ENCODE measurements around the gene ACAD10.
A peak's percentile ranks its signal among the peaks of the same experiment; 100 is the strongest.
"Not testable (repeated sequence)": the region's sequence is repeated elsewhere in the genome, so short reads cannot be mapped to it uniquely, and the experiment has no call there.

The ACAD10 gene

GRCh38 chr12:111664961-111665865 lies 20.6 kb upstream of the ACAD10 start:
- CTCF ChIA-PET: no interaction called here
- no peaks in the 10 kb centered on the region for H3K9me3 Mint-ChIP-seq
- H3K4me1 Mint-ChIP-seq: no peaks in the 10 kb centered on the region
- H3K27ac Mint-ChIP-seq: no peak overlapping the region
- no peak overlapping the region for H3K4me3 Mint-ChIP-seq
- H3K27me3 Mint-ChIP-seq: no peaks in the 10 kb centered on the region
- H3K36me3 Mint-ChIP-seq: peaks cover 35% of the 10 kb centered on the region
- no peak for DNase-seq

GRCh38 chr12:111672822-111673381 lies 13.0 kb upstream of the ACAD10 start:
- CTCF ChIA-PET: interaction anchor here (2.3 kb wide), 1 partner anchor 276 kb away, joined by 8 read pairs; no protein-coding TSS in a partner anchor

GRCh38 chr12:111673503-111673902 lies 12.3 kb upstream of the ACAD10 start:
- no peak overlapping the region for H3K27ac Mint-ChIP-seq
- peaks cover 41% of the 10 kb centered on the region for H3K36me3 Mint-ChIP-seq
- CTCF ChIA-PET: interaction anchor here (2.3 kb wide), 1 partner anchor 277 kb away, joined by 8 read pairs; no protein-coding TSS in a partner anchor
- H3K4me1 Mint-ChIP-seq: no peaks in the 10 kb centered on the region
- no peak overlapping the region for H3K4me3 Mint-ChIP-seq
- no peaks in the 10 kb centered on the region for H3K27me3 Mint-ChIP-seq
- no peaks in the 10 kb centered on the region for H3K9me3 Mint-ChIP-seq
- DNase-seq: no peak

More at GRCh38 chr12:111672822-111673381, 13.0 kb upstream of the ACAD10 start:
- peaks cover 42% of the 10 kb centered on the region for H3K36me3 Mint-ChIP-seq
- DNase-seq: no peak
- no peaks in the 10 kb centered on the region for H3K9me3 Mint-ChIP-seq
- no peak overlapping the region for H3K4me3 Mint-ChIP-seq
- H3K4me1 Mint-ChIP-seq: no peaks in the 10 kb centered on the region
- no peak overlapping the region for H3K27ac Mint-ChIP-seq
- H3K27me3 Mint-ChIP-seq: no peaks in the 10 kb centered on the region

GRCh38 chr12:111677186-111677585 lies 8.7 kb upstream of the ACAD10 start:
- no peak for DNase-seq
- Mint-ChIP-seq H3K4me3 (no peak overlapping the region), H3K27me3 (no peaks in the 10 kb centered on the region), H3K36me3 (peaks cover 38% of the 10 kb centered on the region), H3K9me3 (no peaks in the 10 kb centered on the region), H3K27ac (no peak overlapping the region), H3K4me1 (no peaks in the 10 kb centered on the region)
- CTCF ChIA-PET: interaction anchor here (0.7 to 1.4 kb wide), 2 partner anchors 161 to 280 kb away, joined by 3 to 5 read pairs; no protein-coding TSS in a partner anchor

- H3K9me3 Mint-ChIP-seq, DNase-seq, H3K27me3 Mint-ChIP-seq: not testable (repeated sequence)
- peak overlapping the region; percentile 97 for H3K27ac Mint-ChIP-seq
- CTCF ChIA-PET: interaction anchor here (1.6 to 2.0 kb wide), 2 partner anchors 9 to 288 kb away, joined by 5 to 10 read pairs; no protein-coding TSS in a partner anchor
- H3K4me3 Mint-ChIP-seq: peak overlapping the region; percentile 97
- peaks cover 38% of the 10 kb centered on the region for H3K4me1 Mint-ChIP-seq
- peaks cover 16% of the 10 kb centered on the region for H3K36me3 Mint-ChIP-seq
Observed at GRCh38 chr12:111684485-111685198, 1.2 kb upstream of the ACAD10 start.

- Mint-ChIP-seq H3K4me1 (peaks cover 38% of the 10 kb centered on the region), H3K27ac (peak overlapping the region; percentile 97), H3K27me3 (peaks cover 4% of the 10 kb centered on the region), H3K9me3 (no peaks in the 10 kb centered on the region), H3K36me3 (peaks cover 16% of the 10 kb centered on the region), H3K4me3 (peak overlapping the region; percentile 97)
- no peak for DNase-seq
- CTCF ChIA-PET: interaction anchor here (1.1 to 2.0 kb wide), 3 partner anchors 10 to 289 kb away, joined by 3 to 10 read pairs (median 5); no protein-coding TSS in a partner anchor
Observed at GRCh38 chr12:111685322-111685810, 487 bp upstream of the ACAD10 start.

- CTCF ChIA-PET: interaction anchor here (0.7 to 1.1 kb wide), 2 partner anchors 126 to 286 kb away, joined by 3 read pairs; no protein-coding TSS in a partner anchor
- H3K27ac Mint-ChIP-seq: peak overlapping the region; percentile 97
- H3K4me1 Mint-ChIP-seq: peaks cover 38% of the 10 kb centered on the region
- DNase-seq: no peak
- H3K27me3 Mint-ChIP-seq: peaks cover 4% of the 10 kb centered on the region
- peaks cover 16% of the 10 kb centered on the region for H3K36me3 Mint-ChIP-seq
- H3K9me3 Mint-ChIP-seq: no peaks in the 10 kb centered on the region
- peak overlapping the region; percentile 97 for H3K4me3 Mint-ChIP-seq
Observed at GRCh38 chr12:111686574-111687105, 787 bp downstream of the ACAD10 start.

GRCh38 chr12:111687255-111687654 lies 1.4 kb downstream of the ACAD10 start:
- Mint-ChIP-seq H3K36me3 (peaks cover 10% of the 10 kb centered on the region), H3K4me1 (peaks cover 38% of the 10 kb centered on the region), H3K27ac (no peak overlapping the region), H3K4me3 (peak overlapping the region; percentile 97), H3K9me3 (no peaks in the 10 kb centered on the region), H3K27me3 (peaks cover 4% of the 10 kb centered on the region)
- DNase-seq: peak; percentile 35
- CTCF ChIA-PET: interaction anchor here (0.6 to 1.3 kb wide), 2 partner anchors 125 to 355 kb away, joined by 3 read pairs; no protein-coding TSS in a partner anchor

GRCh38 chr12:111687952-111688351 lies 2.1 kb downstream of the ACAD10 start:
- Mint-ChIP-seq H3K36me3 (peaks cover 7% of the 10 kb centered on the region), H3K9me3 (no peaks in the 10 kb centered on the region), H3K27ac (no peak overlapping the region), H3K4me1 (peaks cover 36% of the 10 kb centered on the region), H3K4me3 (peak overlapping the region; percentile 20), H3K27me3 (peaks cover 4% of the 10 kb centered on the region)
- CTCF ChIA-PET: interaction anchor here (1.3 kb wide), 1 partner anchor 125 kb away, joined by 3 read pairs; no protein-coding TSS in a partner anchor
- DNase-seq: no peak

- CTCF ChIA-PET: no interaction called here
- Mint-ChIP-seq H3K36me3 (peaks cover 18% of the 10 kb centered on the region), H3K4me3 (no peak overlapping the region), H3K27me3 (no peaks in the 10 kb centered on the region), H3K27ac (no peak overlapping the region), H3K9me3 (no peaks in the 10 kb centered on the region), H3K4me1 (peaks cover 17% of the 10 kb centered on the region)
- no peak for DNase-seq
Observed at GRCh38 chr12:111691262-111691661, 5.4 kb downstream of the ACAD10 start.

- H3K36me3 Mint-ChIP-seq: peaks cover 20% of the 10 kb centered on the region
- H3K9me3 Mint-ChIP-seq: no peaks in the 10 kb centered on the region
- DNase-seq: no peak
- no peak overlapping the region for H3K27ac Mint-ChIP-seq
- CTCF ChIA-PET: interaction anchor here (1.3 kb wide), 1 partner anchor 295 kb away, joined by 3 read pairs; no protein-coding TSS in a partner anchor
- no peaks in the 10 kb centered on the region for H3K27me3 Mint-ChIP-seq
- peaks cover 3% of the 10 kb centered on the region for H3K4me1 Mint-ChIP-seq
- no peak overlapping the region for H3K4me3 Mint-ChIP-seq
Observed at GRCh38 chr12:111692575-111693210, 6.8 kb downstream of the ACAD10 start.

GRCh38 chr12:111693818-111694217 lies 8.0 kb downstream of the ACAD10 start:
- Mint-ChIP-seq H3K4me1 (no peaks in the 10 kb centered on the region), H3K27me3 (no peaks in the 10 kb centered on the region), H3K36me3 (peaks cover 23% of the 10 kb centered on the region), H3K9me3 (no peaks in the 10 kb centered on the region), H3K27ac (no peak overlapping the region), H3K4me3 (no peak overlapping the region)
- CTCF ChIA-PET: no interaction called here
- DNase-seq: no peak

- CTCF ChIA-PET: no interaction called here
- peaks cover 30% of the 10 kb centered on the region for H3K36me3 Mint-ChIP-seq
- no peak overlapping the region for H3K27ac Mint-ChIP-seq
- DNase-seq: no peak
- H3K27me3 Mint-ChIP-seq: no peaks in the 10 kb centered on the region
- no peaks in the 10 kb centered on the region for H3K4me1 Mint-ChIP-seq
- H3K4me3 Mint-ChIP-seq: no peak overlapping the region
- H3K9me3 Mint-ChIP-seq: no peaks in the 10 kb centered on the region
Observed at GRCh38 chr12:111699962-111700361, 14.1 kb downstream of the ACAD10 start.

All from activated naive CD4-positive, alpha-beta T cell treated with anti-CD3 and anti-CD28 coated beads, Interleukin-2, amount 10 ng/mL, durations not matched to agents 7 days and 5 days (primary cell).